ENCODE measurements around the gene SRCIN1.

SRCIN1 gene

DNA sequence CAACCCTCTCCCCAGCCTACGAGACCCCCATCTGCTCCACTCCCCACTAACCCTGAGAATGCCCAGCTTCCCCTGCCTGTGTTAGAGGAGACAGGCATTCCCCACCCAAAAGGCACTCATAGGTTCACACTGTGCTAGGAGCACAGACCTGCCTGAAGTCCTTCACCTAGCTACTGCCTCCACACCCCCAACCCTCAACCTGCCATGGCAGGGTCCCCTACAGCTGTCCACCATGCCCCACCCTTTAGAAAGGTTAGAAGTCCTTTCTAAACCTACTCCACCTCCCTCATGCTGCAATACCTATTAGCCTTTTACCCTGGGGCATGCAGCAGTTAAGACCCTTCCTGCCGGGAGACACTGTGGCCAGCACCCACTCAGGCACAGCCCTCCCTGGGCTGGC is 9.1 kb downstream of the SRCIN1 start:
- no peaks in the 10 kb centered on the region for H4K20me1 ChIP-seq (ENCODE audit: control insufficient read depth, insufficient read depth, low read depth, low read length)
- H3K9me3 ChIP-seq (ENCODE audit: control insufficient read depth, insufficient read depth, low read length) = no peaks in the 10 kb centered on the region
- no peaks in the 10 kb centered on the region for H3K79me2 ChIP-seq (ENCODE audit: control insufficient read depth, low read length)
- H3K4me2 ChIP-seq (ENCODE audit: low read length) = no peak overlapping the region
- H3K4me3 ChIP-seq (ENCODE audit: low read length) = no peak overlapping the region
- no peaks in the 10 kb centered on the region; the same call in 1 of the 2 replicates for H3F3A ChIP-seq (ENCODE audit: control insufficient read depth, insufficient read depth)
- H3K27me3 ChIP-seq (ENCODE audit: control insufficient read depth, low read length) = peaks cover 26% of the 10 kb centered on the region
- peaks cover 25% of the 10 kb centered on the region for H3K4me1 ChIP-seq (ENCODE audit: control insufficient read depth, low read length)
- H3K27ac ChIP-seq (ENCODE audit: low read depth, low read length) = no peak overlapping the region
- H3K9me2 ChIP-seq (replicated peaks; ENCODE audit: control insufficient read depth, low read length) = no peaks in the 10 kb centered on the region
- TF ChIP-seq EZH2phosphoT487 (IDR thresholded peaks at IDR 0.05; ENCODE audit: borderline replicate concordance, low read length) = no peak
- TF ChIP-seq, protein P1, sequence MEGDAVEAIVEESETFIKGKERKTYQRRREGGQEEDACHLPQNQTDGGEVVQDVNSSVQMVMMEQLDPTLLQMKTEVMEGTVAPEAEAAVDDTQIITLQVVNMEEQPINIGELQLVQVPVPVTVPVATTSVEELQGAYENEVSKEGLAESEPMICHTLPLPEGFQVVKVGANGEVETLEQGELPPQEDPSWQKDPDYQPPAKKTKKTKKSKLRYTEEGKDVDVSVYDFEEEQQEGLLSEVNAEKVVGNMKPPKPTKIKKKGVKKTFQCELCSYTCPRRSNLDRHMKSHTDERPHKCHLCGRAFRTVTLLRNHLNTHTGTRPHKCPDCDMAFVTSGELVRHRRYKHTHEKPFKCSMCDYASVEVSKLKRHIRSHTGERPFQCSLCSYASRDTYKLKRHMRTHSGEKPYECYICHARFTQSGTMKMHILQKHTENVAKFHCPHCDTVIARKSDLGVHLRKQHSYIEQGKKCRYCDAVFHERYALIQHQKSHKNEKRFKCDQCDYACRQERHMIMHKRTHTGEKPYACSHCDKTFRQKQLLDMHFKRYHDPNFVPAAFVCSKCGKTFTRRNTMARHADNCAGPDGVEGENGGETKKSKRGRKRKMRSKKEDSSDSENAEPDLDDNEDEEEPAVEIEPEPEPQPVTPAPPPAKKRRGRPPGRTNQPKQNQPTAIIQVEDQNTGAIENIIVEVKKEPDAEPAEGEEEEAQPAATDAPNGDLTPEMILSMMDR (IDR thresholded peaks at IDR 0.05; ENCODE audit: low read depth, low read length, poor library complexity, severe bottlenecking) = no peak
- no peaks in the 10 kb centered on the region for H3K36me3 ChIP-seq (ENCODE audit: control insufficient read depth, low read length)

DNA sequence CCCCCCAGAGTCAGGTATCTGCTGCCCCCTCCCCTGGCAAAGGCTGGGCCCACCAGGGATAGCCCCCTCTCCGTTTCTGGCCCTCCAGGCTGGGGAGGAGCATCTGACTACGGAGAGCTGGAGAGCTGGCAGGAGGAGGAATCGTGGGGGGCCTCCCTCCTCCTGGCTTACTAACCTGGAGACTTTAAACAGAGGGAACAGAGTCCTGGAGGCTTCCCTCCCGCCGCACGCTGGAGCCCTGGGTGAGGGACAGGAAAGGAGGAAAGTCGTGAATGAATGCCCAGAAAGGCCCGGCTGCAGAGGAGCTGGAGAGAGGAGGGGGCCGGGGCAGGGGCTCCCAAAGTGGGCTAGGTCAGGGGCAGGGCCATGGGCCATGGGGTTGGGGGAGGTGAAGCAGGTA is 9.9 kb downstream of the SRCIN1 start:
- Histone ChIP-seq H3K79me2 (ENCODE audit: control insufficient read depth, low read length) (no peaks in the 10 kb centered on the region), H3K9me2 (replicated peaks; ENCODE audit: control insufficient read depth, low read length) (no peaks in the 10 kb centered on the region), H3K4me3 (ENCODE audit: low read length) (no peak overlapping the region), H3K4me1 (ENCODE audit: control insufficient read depth, low read length) (peaks cover 25% of the 10 kb centered on the region), H3K27me3 (ENCODE audit: control insufficient read depth, low read length) (peaks cover 26% of the 10 kb centered on the region), H3F3A (ENCODE audit: control insufficient read depth, insufficient read depth) (no peaks in the 10 kb centered on the region; the same call in 1 of the 2 replicates), H3K9me3 (ENCODE audit: control insufficient read depth, insufficient read depth, low read length) (no peaks in the 10 kb centered on the region), H3K27ac (ENCODE audit: low read depth, low read length) (no peak overlapping the region), H4K20me1 (ENCODE audit: control insufficient read depth, insufficient read depth, low read depth, low read length) (no peaks in the 10 kb centered on the region), H3K36me3 (ENCODE audit: control insufficient read depth, low read length) (no peaks in the 10 kb centered on the region), H3K4me2 (ENCODE audit: low read length) (no peak overlapping the region)
- TF ChIP-seq, protein P1 (IDR thresholded peaks at IDR 0.05; ENCODE audit: low read depth, low read length, poor library complexity, severe bottlenecking) = no peak
- TF ChIP-seq EZH2phosphoT487 (IDR thresholded peaks at IDR 0.05; ENCODE audit: borderline replicate concordance, low read length) = no peak

DNA sequence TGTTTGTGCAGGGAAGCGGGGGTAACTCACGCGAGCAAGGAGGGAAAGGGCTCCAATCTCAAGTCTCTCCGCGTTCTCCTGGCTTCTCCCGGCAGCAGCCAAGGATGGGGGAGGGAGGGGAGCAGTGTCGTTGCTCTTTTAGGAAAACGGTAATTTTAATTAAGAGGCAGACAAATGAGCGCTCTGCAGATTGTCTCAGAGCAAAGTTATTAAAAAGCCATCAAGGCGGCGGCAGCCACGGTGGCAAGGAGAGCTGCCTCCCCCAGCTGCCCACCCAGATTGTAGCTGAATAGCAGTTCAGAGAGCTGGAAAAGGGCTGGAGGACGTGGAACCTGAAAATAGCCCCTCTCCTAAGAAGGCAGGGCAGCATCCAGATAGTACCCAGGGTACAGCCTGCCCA is 11.6 kb downstream of the SRCIN1 start:
- Histone ChIP-seq H3K4me3 (ENCODE audit: low read length) (no peak overlapping the region), H3K9me3 (ENCODE audit: control insufficient read depth, insufficient read depth, low read length) (no peaks in the 10 kb centered on the region), H3K36me3 (ENCODE audit: control insufficient read depth, low read length) (no peaks in the 10 kb centered on the region), H3K4me1 (ENCODE audit: control insufficient read depth, low read length) (peaks cover 26% of the 10 kb centered on the region), H3F3A (ENCODE audit: control insufficient read depth, insufficient read depth) (no peaks in the 10 kb centered on the region; the same call in 1 of the 2 replicates), H3K9me2 (replicated peaks; ENCODE audit: control insufficient read depth, low read length) (no peaks in the 10 kb centered on the region), H3K79me2 (ENCODE audit: control insufficient read depth, low read length) (no peaks in the 10 kb centered on the region), H3K27me3 (ENCODE audit: control insufficient read depth, low read length) (peaks cover 26% of the 10 kb centered on the region), H3K27ac (ENCODE audit: low read depth, low read length) (no peak overlapping the region), H3K4me2 (ENCODE audit: low read length) (no peak overlapping the region), H4K20me1 (ENCODE audit: control insufficient read depth, insufficient read depth, low read depth, low read length) (no peaks in the 10 kb centered on the region)
- TF ChIP-seq, protein P1 (IDR thresholded peaks at IDR 0.05; ENCODE audit: low read depth, low read length, poor library complexity, severe bottlenecking) = no peak
- TF ChIP-seq EZH2phosphoT487 (IDR thresholded peaks at IDR 0.05; ENCODE audit: borderline replicate concordance, low read length) = no peak

Data from DOHH2 (cell line).